CD4-positive, alpha-beta T cell (primary cell): ENCODE measurements around the gene ZBTB46. TPM values are rescaled to one million over a fixed set of nuclear protein-coding genes. Genes with fewer than 3 reads are reported as not detected.
"Not testable (repeated sequence)": the region's sequence is repeated elsewhere in the genome, so short reads cannot be mapped to it uniquely, and the experiment has no call there.

ENCODE experiments used
- ATAC-seq: fragments of 200-7000 bp; cut with Tn5 transposase; one replicate; pipeline ENCODE4 v1.10.0; 2022; ENCODE audit warnings: mild to moderate bottlenecking; ENCODE audit not compliant: poor library complexity
- CTCF ChIA-PET: fragments of 350-600 bp; sonication (Branson Sonifier 250); formaldehyde crosslinking; loops from one replicate; lab custom pipeline; 2021; ENCODE audit warnings: antibody characterized with exemption, inconsistent platforms; lab: Charles Lee
- POLR2A ChIA-PET: fragments of 350-600 bp; sonication (Branson Sonifier 250); formaldehyde crosslinking; loops from one replicate; lab custom pipeline; 2021; ENCODE audit warnings: antibody characterized with exemption, inconsistent platforms; lab: Charles Lee
- DNase-seq, 14 experiments: peaks; one replicate each; pipeline ENCODE4 v3.0.0-alpha.2; 2013 to 2020; ENCODE audit warnings: mixed read lengths in 2 of 14
- H3K27ac ChIP-seq, 2 donors: one replicate each; pipeline versions ENCODE4 v1.5.1 to v1.7.0; 2013; ENCODE audit warnings: low read length in 2 of 2, low read depth in 1 of 2, mild to moderate bottlenecking in 1 of 2
- H3K27me3 ChIP-seq, 2 experiments: 1 replicate in 1 of 2; 2 replicates in 1 of 2; pipeline versions ENCODE4 v1.6.1 to v1.7.0; 2013; ENCODE audit warnings: low read length in 2 of 2, control low read depth in 1 of 2, mild to moderate bottlenecking in 1 of 2, moderate library complexity in 1 of 2; ENCODE audit not compliant: insufficient read depth in 2 of 2, control insufficient read depth in 1 of 2
- H3K36me3 ChIP-seq: one replicate; pipeline ENCODE4 v1.6.1; 2013; ENCODE audit warnings: low read length, control low read depth; ENCODE audit not compliant: insufficient read depth
- H3K4me1 ChIP-seq: one replicate; pipeline ENCODE4 v1.6.1; 2013; ENCODE audit warnings: low read length, control low read depth; ENCODE audit not compliant: insufficient read depth
- H3K4me3 ChIP-seq: one replicate; pipeline ENCODE4 v1.5.1; 2013; ENCODE audit warnings: mild to moderate bottlenecking, low read length, moderate library complexity
- H3K9me3 ChIP-seq, 2 experiments: 1 replicate in 1 of 2; 2 replicates in 1 of 2; pipeline versions ENCODE4 v1.6.1 to v1.7.0; 2013; ENCODE audit warnings: low read length in 2 of 2, mild to moderate bottlenecking in 2 of 2, control low read depth in 1 of 2, moderate library complexity in 1 of 2; ENCODE audit not compliant: control insufficient read depth in 1 of 2, insufficient read depth in 1 of 2
- H3K27ac Mint-ChIP-seq: one replicate; pipeline ENCODE4 v1.8.0; 2020; ENCODE audit warnings: mixed read lengths
- H3K27me3 Mint-ChIP-seq: one replicate; pipeline ENCODE4 v1.8.0; 2021; ENCODE audit warnings: mixed read lengths
- H3K36me3 Mint-ChIP-seq: one replicate; pipeline ENCODE4 v1.8.0; 2021; ENCODE audit warnings: low read depth, mixed read lengths
- H3K4me1 Mint-ChIP-seq: one replicate; pipeline ENCODE4 v1.8.0; 2021; ENCODE audit warnings: low read depth, mixed read lengths
- H3K4me3 Mint-ChIP-seq: one replicate; pipeline ENCODE4 v1.8.0; 2020; ENCODE audit warnings: mild to moderate bottlenecking, mixed read lengths
- H3K9me3 Mint-ChIP-seq: one replicate; pipeline ENCODE4 v1.8.0; 2020; ENCODE audit warnings: mixed read lengths
- CTCF ChIP-seq: fragments of 200-600 bp; IDR thresholded peaks from one replicate; pipeline ENCODE4 v1.8.0; 2022; ENCODE audit warnings: antibody characterized with exemption, mild to moderate bottlenecking
- intact Hi-C, 2 experiments: fragments of 100-400 bp; cut with DNase I in 1 of 2; cut with micrococcal nuclease in 1 of 2; formaldehyde crosslinking; loops; one replicate each; pipeline versions ENCODE4 v1.15.1 to v1.9.0; 2023 to 2025; cut with DNase I, micrococcal nuclease
- total RNA-seq, 174 experiments: library from RNA in 2 of 174; stranded (reverse) in 2 of 174; gene quantifications; one replicate each; pipeline ENCODE4 v1.2.3 and lab custom pipeline; 2021 to 2026

ZBTB46 gene
- total RNA-seq, 2 experiments from 2014 or later = 0.08 to 0.34 TPM

GRCh38 chr20:63876489-63877036 lies 45.5 kb upstream of the ZBTB46 start:
- Mint-ChIP-seq H3K4me1 (peaks cover 4% of the 10 kb centered on the region), H3K27me3 (no peaks in the 10 kb centered on the region), H3K9me3 (no peaks in the 10 kb centered on the region), H3K36me3 (peaks cover 46% of the 10 kb centered on the region), H3K27ac (no peak overlapping the region), H3K4me3 (no peak overlapping the region)
- POLR2A ChIA-PET = interaction anchor here (0.7 kb wide), 1 partner anchor 12 kb away, joined by 3 read pairs; no protein-coding TSS in a partner anchor
- no peaks in the 10 kb centered on the region for H3K27me3 ChIP-seq
- H3K36me3 ChIP-seq = peaks cover 65% of the 10 kb centered on the region
- CTCF ChIA-PET = no interaction called here
- no peak overlapping the region for H3K4me3 ChIP-seq
- peaks cover 11% of the 10 kb centered on the region for H3K4me1 ChIP-seq
- no peak overlapping the region for H3K27ac ChIP-seq
- no peaks in the 10 kb centered on the region for H3K9me3 ChIP-seq
- ATAC-seq (no peak), DNase-seq (no peak)
- intact Hi-C loops = no loop called here
- TF ChIP-seq CTCF = no peak

GRCh38 chr20:63874241-63874640 lies 43.2 kb upstream of the ZBTB46 start:
- ATAC-seq, H3K27ac Mint-ChIP-seq, intact Hi-C loops, H3K4me3 Mint-ChIP-seq, H3K27me3 Mint-ChIP-seq, H3K27me3 ChIP-seq, H3K9me3 ChIP-seq, H3K4me1 Mint-ChIP-seq, H3K4me3 ChIP-seq, H3K27ac ChIP-seq, H3K9me3 Mint-ChIP-seq: not testable (repeated sequence)
- DNase-seq = peak in 2 of 14 experiments; percentile 54 to 64
- H3K36me3 Mint-ChIP-seq = peaks cover 57% of the 10 kb centered on the region
- POLR2A ChIA-PET = interaction anchor here (1.4 kb wide), 1 partner anchor 9 kb away, joined by 4 read pairs; the partner anchor contains the start of gene TPD52L2
- H3K4me1 ChIP-seq = peaks cover 11% of the 10 kb centered on the region
- H3K36me3 ChIP-seq = peaks cover 76% of the 10 kb centered on the region
- CTCF ChIA-PET = interaction anchor here (0.8 kb wide), 1 partner anchor 164 kb away, joined by 3 read pairs; no protein-coding TSS in a partner anchor

GRCh38 chr20:63873477-63873971 lies 42.5 kb upstream of the ZBTB46 start:
- ChIA-PET CTCF (interaction anchor here (0.8 kb wide), 1 partner anchor 165 kb away, joined by 3 read pairs; no protein-coding TSS in a partner anchor), POLR2A (interaction anchor here (0.7 kb wide), 1 partner anchor 8 kb away, joined by 3 read pairs; the partner anchor contains the start of gene TPD52L2)
- peak overlapping the region; percentile 3 for H3K27ac Mint-ChIP-seq
- peaks cover 4% of the 10 kb centered on the region for H3K4me1 Mint-ChIP-seq
- no peak for TF ChIP-seq CTCF
- Histone ChIP-seq H3K4me1 (peaks cover 11% of the 10 kb centered on the region), H3K27ac (peak overlapping the region in 1 of 2 donors; percentile 40), H3K36me3 (peaks cover 75% of the 10 kb centered on the region), H3K9me3 (no peaks in the 10 kb centered on the region), H3K27me3 (no peaks in the 10 kb centered on the region), H3K4me3 (no peak overlapping the region)
- H3K36me3 Mint-ChIP-seq = peaks cover 62% of the 10 kb centered on the region
- DNase-seq = peak in 5 of 14 experiments; percentile 14 to 76 (median 62)
- no peak overlapping the region for H3K4me3 Mint-ChIP-seq
- no peaks in the 10 kb centered on the region for H3K27me3 Mint-ChIP-seq
- peak; percentile 70 for ATAC-seq
- intact Hi-C loops = no loop called here
- H3K9me3 Mint-ChIP-seq = no peaks in the 10 kb centered on the region
